Parathyroid adenoma (tissue), 2 donors: Measurements from ENCODE around the gene DUSP7.

Experiments used
- H2AFZ ChIP-seq: fragments of 300-600 bp; sonication (generic); one replicate; pipeline ENCODE4 v1.7.0; 2017; ENCODE audit warnings: antibody characterized with exemption, mild to moderate bottlenecking
- H3K27ac ChIP-seq: fragments of 300-600 bp; sonication (generic); one replicate; pipeline ENCODE4 v1.7.0; 2017
- H3K27me3 ChIP-seq: fragments of 300-600 bp; sonication (generic); one replicate; pipeline ENCODE4 v1.7.0; 2017; ENCODE audit warnings: low read length; ENCODE audit not compliant: control insufficient read depth, insufficient read depth
- H3K36me3 ChIP-seq: fragments of 300-600 bp; sonication (generic); one replicate; pipeline ENCODE4 v1.7.0; 2017; ENCODE audit warnings: low read length; ENCODE audit not compliant: control insufficient read depth, insufficient read depth
- H3K4me1 ChIP-seq: fragments of 300-600 bp; sonication (generic); one replicate; pipeline ENCODE4 v1.7.0; 2017; ENCODE audit warnings: control low read depth
- H3K4me2 ChIP-seq: fragments of 300-600 bp; sonication (generic); one replicate; pipeline ENCODE4 v1.7.0; 2017; ENCODE audit warnings: low read length
- H3K4me3 ChIP-seq: fragments of 300-600 bp; sonication (generic); one replicate; pipeline ENCODE4 v1.7.0; 2017; ENCODE audit warnings: low read depth, low read length
- H3K79me2 ChIP-seq: fragments of 300-600 bp; sonication (generic); one replicate; pipeline ENCODE4 v1.7.0; 2017; ENCODE audit warnings: control low read depth
- H3K9ac ChIP-seq: fragments of 300-600 bp; sonication (generic); one replicate; pipeline ENCODE4 v1.7.0; 2017; ENCODE audit warnings: mild to moderate bottlenecking
- H3K9me3 ChIP-seq: fragments of 300-600 bp; sonication (generic); one replicate; pipeline ENCODE4 v1.7.0; 2017; ENCODE audit warnings: low read length; ENCODE audit not compliant: control insufficient read depth
- CTCF ChIP-seq: fragments of 300-600 bp; sonication (generic); IDR thresholded peaks from one replicate; pipeline ENCODE4 v1.7.0; 2017; ENCODE audit warnings: antibody characterized with exemption, mild to moderate bottlenecking
- donor health status: primary hyperparathyroidism.

The DUSP7 gene

GRCh38 chr3:52015438-52016228 is 40.7 kb downstream of the DUSP7 start:
- Histone ChIP-seq H3K9me3 (no peaks in the 10 kb centered on the region), H3K9ac (no peak overlapping the region), H2AFZ (no peak overlapping the region), H3K36me3 (no peaks in the 10 kb centered on the region), H3K4me1 (no peaks in the 10 kb centered on the region), H3K27ac (no peak overlapping the region), H3K27me3 (no peaks in the 10 kb centered on the region), H3K4me3 (no peak overlapping the region), H3K79me2 (no peaks in the 10 kb centered on the region), H3K4me2 (no peak overlapping the region)
- TF ChIP-seq CTCF: no peak

GRCh38 chr3:52014613-52015012 is 41.8 kb downstream of the DUSP7 start:
- Histone ChIP-seq H3K4me1 (no peaks in the 10 kb centered on the region), H3K4me2 (no peak overlapping the region), H3K9me3 (no peaks in the 10 kb centered on the region), H3K27me3 (no peaks in the 10 kb centered on the region), H3K79me2 (no peaks in the 10 kb centered on the region), H2AFZ (no peak overlapping the region), H3K36me3 (no peaks in the 10 kb centered on the region), H3K27ac (no peak overlapping the region), H3K9ac (no peak overlapping the region), H3K4me3 (no peak overlapping the region)
- no peak for TF ChIP-seq CTCF

GRCh38 chr3:52013802-52014598 is 42.4 kb downstream of the DUSP7 start:
- H2AFZ ChIP-seq: no peak overlapping the region
- no peak overlapping the region for H3K4me2 ChIP-seq
- H3K9me3 ChIP-seq: no peaks in the 10 kb centered on the region
- H3K27ac ChIP-seq: no peak overlapping the region
- H3K79me2 ChIP-seq: no peaks in the 10 kb centered on the region
- TF ChIP-seq CTCF: no peak
- H3K4me1 ChIP-seq: no peaks in the 10 kb centered on the region
- H3K27me3 ChIP-seq: no peaks in the 10 kb centered on the region
- no peaks in the 10 kb centered on the region for H3K36me3 ChIP-seq
- H3K4me3 ChIP-seq: no peak overlapping the region
- no peak overlapping the region for H3K9ac ChIP-seq

- H3K4me2 ChIP-seq: no peak overlapping the region
- no peak overlapping the region for H3K4me3 ChIP-seq
- TF ChIP-seq CTCF: no peak
- no peak overlapping the region for H3K27ac ChIP-seq
- H3K79me2 ChIP-seq: no peaks in the 10 kb centered on the region
- H3K27me3 ChIP-seq: no peaks in the 10 kb centered on the region
- no peak overlapping the region for H2AFZ ChIP-seq
- H3K9me3 ChIP-seq: no peaks in the 10 kb centered on the region
- H3K9ac ChIP-seq: no peak overlapping the region
- H3K4me1 ChIP-seq: no peaks in the 10 kb centered on the region
- no peaks in the 10 kb centered on the region for H3K36me3 ChIP-seq
Measured at GRCh38 chr3:52012699-52013098, 43.7 kb downstream of the DUSP7 start.
